ENCODE data around the gene GTF2A1.
A peak's percentile ranks its signal among the peaks of the same experiment; 100 is the strongest.
"Not testable (repeated sequence)": the region's sequence is repeated elsewhere in the genome, so short reads cannot be mapped to it uniquely, and the experiment has no call there.

GTF2A1 gene

DNA sequence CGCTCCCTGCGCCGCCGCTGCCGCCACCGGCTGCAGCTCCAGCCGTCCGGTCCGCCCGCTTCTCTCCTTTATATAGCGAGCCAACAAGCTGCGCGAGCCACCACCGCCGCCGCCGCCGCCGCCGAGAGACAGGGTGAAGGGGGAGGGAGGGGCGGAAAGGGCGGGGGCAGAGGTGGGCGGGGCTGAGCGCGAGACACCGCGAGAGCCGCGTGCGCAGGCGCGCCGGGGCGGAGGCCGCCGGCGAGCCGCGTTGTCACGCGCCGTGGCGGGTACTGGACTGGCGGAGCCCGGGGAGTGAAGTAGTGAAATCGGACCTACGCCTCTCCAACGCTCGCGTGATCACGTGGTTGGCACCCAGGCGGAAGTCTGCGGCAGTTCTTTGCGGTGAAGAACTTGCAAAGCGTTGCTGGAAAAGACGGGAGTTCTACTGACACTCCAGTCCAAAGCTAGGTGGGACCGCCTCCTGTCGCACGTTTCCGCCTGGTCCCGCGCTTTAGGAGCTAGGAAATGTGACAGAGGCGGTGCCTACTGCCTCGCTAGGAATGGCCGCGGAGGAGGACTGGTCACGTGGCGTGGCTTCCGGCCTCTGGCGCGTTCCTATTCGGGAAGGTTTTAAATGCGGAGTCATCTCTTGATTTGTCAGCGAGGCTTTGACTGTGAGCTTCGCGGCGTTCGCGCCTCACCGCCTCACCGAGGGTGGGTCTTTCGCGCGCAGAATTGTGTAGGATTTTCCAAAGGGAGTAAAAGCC lies at the start of gene GTF2A1:
TSS of gene GTF2A1 (minus strand) at position 130 of the 749 bp plus-strand sequence. CDS start 441 bp downstream, outside the sequence.
- DNase-seq: peak; percentile 99

DNA sequence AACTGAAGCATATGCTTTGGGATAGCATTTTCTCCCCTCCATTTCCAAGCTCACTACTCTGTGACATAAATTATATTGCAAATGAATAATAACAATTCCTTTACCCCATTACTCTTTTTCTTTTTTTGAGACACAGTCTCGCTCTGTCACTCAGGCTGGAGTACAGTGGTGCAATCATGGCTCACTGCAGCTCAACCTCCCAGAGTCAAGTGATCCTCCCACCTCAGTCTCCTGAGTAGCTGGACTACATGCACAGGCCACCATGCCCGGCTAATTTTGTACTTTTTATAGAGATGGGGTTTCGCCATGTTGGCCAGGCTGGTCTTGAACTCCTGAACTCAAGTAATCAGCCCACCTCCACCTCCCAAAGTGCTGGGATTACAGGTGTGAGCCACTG lies 49.2 kb upstream of the GTF2A1 start:
- DNase-seq: no peak

DNA sequence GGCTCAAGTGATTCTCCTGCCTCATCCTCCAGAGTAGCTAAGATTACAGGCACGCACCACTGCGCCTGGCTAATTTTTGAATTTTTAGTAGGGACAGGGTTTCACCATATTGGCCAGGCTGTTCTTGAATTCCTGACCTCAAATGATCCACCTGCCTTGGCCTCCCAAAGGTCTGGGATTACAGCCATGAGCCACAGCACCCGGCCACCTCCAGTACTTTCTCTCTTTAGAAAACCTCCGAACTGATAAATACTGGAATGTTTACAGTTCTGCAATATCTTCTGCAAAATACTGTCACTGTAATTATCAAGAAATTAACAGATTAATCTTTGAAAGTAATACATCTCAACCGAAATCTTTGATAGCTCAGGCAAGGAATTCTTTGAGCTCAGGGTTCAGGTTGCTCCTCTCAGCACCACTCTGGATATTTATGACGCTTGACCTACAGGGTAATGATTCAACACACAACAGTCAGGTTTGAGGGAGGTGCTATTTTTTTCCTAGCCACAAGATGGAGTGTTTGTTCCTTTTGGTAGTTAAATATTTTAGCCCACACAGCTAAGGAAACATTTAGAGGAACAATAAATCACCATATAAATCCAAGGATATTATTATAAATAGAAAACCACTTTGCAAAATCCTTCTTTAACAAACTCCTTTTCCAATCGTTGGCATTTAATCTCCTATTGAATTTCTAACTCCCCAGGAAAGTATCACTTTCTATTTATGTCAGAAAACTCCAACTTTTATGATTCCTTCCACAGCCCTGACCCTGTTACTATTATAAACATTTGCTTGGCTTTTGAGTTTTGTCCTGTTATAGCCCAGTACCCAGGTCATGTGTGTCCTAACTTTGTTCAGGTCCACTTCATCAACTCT lies 48.6 kb upstream of the GTF2A1 start:
- DNase-seq: peak; percentile 80

DNA sequence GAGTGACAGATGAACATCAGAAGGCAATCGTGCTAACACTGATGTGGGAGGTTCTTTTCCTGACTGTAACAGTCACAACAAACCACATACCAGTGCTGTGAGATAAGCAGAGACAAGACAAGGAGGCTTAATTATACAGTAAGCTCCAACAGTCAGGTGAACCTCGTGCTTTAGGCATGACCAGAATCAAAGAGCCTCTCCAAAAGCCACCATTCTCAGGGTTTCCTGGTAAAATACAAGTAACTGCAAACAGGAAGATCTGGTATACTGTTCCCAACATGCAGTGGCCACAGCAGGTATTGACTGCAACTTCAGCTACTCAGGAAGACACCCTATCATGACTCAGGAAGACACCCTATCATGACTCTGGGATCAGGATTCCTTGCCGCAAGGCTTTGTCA lies 47.3 kb upstream of the GTF2A1 start:
- DNase-seq: no peak

DNA sequence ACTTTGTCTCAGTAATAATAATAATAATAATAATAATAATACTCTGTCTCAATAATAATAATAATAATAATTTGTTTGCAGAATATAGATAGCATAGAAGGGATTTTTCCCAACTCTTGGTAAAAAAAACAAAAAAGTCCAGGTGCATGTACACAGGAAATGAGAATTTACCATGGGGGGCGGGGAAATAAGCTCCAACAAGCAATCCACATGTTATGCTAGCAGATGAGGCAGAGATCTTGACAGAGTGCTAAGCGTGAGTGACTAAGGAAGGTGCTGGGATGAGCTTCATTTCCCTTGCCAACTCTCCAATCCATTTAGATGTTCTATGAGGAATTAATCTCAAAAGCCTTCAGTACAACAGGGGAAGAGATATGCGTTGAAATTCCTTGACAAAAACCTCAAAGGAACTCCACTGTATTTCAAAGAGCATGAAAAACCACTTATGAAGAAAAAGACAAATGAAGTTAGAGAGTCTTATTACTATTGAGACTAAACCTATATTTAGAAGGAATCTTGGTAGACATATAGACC lies 44.9 kb upstream of the GTF2A1 start:
- DNase-seq: no peak

DNA sequence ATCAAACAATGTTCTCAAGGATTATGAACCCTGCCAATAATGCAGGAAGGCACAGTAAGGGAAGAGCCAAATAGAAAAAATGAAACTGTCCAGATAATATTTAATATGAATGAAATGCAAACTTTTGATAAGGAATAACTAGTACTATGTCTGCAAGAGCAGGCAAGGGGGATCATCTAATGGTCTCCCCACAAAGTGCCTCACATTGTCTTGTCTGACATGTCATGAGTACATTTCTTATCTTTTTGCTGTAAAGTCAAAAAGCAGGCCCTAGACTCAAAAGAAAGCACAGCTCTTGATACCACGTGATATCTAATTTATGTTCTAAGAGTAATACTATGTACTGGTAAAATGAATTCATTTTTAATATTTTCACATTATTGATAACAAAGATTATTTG lies 43.9 kb upstream of the GTF2A1 start:
- DNase-seq: no peak

DNA sequence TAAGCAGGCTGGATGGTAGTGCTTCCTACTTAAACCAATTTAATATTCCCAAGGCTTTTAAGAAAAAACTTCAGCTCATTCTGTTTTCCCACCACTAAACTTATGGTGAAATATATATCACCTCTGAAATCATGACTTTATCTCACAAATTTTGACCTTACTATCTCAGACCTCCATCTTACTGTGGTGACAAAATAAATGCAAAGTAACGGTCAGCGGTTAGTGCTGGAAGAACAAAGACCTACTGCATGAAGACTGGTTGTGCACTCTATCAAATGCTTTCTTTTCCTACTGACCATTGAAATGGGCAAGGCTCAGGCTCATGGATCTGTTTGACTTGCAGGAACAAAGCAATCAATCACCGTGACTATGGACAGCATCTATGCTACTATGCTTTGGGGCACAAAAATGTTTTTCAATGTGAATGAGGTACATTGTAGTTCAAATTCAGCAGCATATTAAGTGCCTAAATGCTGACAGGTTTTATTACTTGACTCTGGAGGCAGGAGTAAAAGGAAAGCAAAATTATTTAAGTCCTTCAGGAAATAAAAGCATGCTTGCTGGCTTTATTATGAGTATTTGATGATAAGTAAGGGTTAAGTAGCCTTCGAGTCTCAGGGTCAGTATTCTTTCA lies 43.1 kb upstream of the GTF2A1 start:
- DNase-seq: no peak

DNA sequence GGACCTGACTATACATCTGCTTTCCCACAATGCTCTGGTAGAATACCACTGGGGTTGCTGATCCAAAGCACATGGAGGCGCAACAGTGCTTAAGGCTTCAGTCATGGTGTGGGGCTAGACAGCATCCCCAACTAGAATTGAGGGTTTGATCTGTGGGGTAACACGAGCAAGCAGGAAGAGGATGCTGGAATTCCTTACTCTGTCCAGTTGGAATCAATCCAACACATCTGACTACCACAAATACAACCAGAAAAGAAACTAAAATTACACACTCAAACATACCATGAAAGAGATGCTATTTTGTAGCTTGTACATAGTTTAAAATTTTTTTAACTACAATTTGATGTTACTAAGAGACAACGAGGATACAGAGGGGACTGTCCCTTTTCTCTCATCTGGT lies 40.4 kb upstream of the GTF2A1 start:
- no peak for DNase-seq

DNA sequence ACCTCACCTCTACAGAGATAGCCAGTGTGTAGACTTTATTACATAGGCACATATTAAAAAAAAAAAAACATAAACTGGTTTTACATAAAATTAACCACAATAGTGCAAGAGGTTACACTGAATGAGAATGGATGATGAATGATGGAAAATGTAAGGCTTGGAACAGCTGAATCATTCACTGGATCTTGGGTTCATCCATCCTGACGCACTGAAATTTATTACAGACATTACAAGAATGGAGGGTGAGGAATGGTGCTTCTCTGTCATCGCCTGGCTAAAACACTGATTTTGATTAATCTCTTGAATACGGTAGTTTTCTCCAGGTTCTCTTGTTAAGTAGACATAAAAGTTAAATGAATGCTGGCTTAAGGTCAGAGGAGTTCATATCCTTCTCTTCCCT lies 40.0 kb upstream of the GTF2A1 start:
- DNase-seq: no peak

DNA sequence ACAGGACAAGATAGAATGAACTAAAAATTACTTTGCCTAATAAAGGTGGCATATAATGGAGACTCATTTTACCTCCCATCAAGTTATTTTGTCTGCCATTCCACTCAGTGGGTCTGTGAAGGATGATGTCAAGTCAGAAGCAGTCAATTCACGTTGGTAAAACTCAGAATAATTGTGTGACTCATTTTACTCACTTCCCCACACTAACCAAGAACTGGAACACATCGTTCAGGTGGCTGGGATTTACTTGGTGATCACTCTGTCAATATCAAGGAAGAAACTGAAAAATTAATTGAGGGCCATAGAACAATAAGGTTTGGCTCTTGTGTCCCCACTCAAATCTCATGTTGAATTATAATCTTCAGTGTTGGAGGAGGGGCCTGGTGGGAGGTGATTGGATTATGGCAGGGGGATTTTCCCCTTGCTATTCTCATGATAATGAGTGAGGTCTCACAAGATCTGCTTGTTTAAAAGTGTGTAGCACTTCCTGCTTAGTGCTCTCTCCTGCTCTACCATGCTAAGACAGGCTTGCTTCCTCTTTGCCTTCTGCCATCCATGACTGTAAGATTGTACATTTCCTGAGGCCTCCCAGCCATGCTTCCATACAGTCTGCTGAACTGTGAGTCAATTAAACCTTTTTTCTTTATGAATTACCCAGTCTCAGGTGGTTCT lies 35.7 kb upstream of the GTF2A1 start:
- DNase-seq: no peak

DNA sequence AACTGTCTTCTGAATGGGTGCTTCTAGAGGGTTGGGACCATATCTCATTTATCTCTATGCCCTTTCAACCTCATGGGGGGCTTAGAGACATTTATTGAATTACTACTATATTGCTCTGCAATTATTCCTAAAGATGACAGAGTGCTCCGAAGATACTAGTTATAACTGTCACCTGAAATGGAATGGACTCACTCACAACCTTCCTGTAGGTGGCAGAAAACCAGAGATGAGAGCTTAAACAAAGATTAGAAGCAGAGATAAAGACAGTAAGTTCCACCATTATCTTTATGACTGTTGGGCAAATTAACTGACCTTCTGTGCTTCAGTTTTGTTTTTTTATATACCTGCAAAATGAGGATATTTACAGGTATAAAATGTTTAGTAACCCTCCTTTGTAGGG lies 31.5 kb upstream of the GTF2A1 start:
- DNase-seq: no peak

DNA sequence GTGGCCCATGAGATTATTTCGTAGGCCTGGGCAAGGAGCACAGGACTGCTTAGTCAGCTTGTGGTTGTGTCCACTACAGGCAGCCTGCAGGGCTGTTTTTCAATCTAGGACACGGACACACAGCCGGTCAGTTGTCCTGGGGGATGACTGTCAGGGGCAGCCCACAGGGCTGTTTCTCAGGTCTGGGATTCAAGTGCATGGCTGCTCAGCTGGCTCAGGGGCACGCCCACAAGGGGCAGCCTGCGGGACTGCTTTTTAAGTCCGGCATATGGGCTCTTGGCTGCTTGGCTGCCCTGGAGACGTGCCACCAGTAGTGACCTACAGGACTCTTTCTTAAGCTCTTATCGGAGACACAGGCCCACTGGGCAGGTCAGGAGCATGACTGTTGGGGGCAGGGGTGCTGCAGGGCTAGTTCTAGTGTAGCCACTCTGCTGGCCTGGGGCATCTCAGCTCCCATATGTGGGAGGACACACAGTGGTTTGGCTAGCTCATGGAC lies 26.6 kb upstream of the GTF2A1 start:
- DNase-seq: no peak

DNA sequence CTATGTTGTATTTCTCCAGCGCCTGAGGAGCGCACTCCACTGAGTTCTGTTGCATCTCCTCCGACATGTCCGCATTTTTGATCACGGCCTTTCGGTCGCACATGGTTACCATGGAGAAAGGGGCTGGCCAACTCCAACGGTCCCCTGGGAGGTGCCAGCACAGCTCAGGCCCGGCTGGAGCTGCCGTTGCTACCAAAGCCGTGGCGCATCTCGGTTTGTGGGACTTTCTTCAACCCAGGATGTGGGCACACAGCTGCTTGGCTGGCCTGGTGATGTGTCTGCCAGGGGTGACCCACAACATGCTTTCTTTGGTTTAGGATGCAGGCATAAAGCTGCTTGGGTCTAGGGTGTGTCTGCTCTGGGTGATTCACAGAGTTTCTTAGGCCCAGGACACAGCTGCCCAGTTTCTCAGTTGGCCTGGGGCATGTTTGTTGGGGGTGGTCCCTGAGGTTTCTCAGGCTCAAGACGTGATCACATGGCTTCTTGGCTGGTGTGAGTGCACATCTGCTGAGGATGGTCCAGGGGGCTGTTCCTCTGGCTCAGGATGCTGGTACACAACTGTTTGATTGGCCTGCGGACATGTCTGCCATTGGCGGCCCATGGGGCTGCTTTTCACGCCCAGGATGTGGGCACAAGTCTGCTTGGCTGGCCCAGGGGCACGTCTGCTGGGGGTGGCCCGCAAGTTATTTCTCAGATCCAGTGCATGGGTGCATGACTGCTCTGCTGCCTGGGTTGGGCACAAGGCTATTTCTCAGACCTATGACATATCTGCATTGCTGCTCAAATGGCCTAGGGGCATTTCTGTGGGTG lies 25.9 kb upstream of the GTF2A1 start:
- no peak for DNase-seq

DNA sequence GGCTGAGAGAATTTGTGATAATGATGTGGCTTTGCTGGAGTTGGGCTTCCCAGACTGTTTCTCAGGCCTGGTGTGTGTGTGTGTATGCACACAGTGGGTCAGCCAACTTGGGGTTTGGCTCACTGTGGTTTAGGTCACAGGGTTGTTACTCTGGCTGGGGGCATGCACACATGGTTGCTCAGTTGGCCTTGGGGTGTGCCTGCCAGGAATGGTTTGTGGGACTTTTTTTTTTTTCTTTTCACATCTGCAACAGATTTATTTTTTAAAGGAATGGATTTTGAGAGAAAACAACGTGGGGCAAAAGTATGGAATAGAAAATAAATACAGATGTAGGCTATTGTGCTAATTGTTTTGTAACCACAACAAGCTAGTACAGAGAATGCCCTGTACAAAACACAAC lies 25.0 kb upstream of the GTF2A1 start:
- DNase-seq: no peak

DNA sequence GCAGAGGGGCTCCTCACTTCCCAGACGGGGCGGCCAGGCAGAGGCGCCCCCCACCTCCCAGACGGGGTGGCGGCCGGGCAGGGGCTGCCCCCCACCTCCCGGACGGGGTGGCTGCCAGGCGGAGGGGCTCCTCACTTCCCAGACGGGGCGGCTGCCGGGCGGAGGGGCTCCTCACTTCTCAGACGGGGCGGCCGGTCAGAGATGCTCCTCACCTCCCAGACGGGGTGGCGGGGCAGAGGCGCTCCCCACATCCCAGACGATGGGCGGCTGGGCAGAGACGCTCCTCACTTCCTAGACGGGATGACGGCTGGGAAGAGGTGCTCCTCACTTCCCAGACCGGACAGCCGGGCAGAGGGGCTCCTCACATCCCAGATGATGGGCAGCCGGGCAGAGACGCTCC lies 23.7 kb upstream of the GTF2A1 start:
- not testable (repeated sequence) for DNase-seq

DNA sequence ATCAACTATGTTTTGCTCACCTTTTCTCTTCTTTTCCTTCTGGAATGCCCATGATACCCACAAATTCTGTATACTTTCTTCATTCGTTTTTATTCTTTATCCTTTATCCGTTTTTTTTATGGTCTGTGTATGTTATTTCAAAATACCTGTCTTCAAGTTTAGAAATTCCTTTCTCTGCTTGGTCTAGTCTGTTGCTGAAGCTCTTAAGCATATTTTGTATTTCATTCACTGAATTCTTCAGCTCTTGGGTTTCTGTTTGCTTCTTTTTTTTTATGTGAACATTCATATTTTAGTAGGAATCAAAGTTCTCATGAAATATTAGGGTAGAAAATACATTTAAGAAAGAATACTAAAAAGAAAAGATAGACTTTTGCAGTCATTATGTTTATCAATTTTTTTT lies 22.7 kb upstream of the GTF2A1 start:
- DNase-seq: no peak

DNA sequence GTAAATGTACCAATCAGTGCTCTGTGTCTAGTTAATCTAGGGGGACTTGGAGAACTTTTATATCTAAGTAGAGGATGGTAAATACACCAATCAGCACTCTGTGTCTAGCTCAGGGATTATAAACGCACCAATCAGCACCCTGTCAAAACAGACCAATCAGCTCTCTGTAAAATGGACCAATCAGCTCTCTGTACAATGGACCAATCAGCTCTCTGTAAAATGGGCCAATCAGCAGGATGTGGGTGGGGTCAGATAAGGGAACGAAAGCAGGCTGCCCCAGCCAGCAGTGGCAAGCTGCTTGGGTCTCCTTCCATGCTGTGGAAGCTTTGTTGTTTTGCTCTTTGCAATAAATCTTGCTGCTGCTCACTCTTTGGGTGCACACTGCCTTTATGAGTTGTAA lies 16.1 kb upstream of the GTF2A1 start:
- not testable (repeated sequence) for DNase-seq

DNA sequence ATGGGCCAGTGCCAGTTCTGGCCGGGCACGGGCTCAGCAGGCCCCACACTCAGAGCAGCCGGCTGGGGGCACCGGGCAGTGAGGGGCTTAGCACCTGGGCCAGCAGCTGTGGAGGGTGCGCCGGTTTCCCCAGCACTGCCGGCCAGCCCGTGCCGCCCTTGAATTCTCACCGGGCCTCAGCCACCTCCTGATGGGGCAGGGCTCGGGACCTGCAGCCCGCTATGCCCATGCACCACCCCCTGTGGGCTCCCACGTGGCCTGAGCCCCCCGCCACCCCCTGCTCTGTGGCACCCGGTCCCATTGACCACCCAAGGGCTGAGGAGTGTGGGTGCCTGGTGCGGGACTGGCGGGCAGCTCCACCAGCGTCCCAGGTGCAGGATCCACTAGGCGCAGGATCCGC lies 15.4 kb upstream of the GTF2A1 start:
- no peak for DNase-seq

DNA sequence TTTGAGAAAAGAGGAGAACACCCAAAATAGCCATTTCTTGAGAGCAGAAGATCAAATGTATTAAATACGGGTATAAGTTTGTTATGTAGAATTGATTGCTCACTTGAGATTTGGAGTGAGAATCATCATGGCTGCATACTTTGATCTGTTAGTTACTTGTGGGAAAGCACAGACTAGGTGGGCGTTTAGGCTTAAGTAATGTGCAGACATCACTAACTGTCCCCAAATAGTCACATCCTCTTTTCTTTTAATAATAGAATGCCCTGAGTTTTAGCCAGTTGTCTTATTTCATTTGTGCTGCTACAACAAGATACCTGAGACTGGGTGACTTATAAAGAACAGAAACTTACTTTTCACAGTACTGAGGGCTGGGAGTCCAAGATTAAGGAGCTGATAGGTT lies 14.3 kb upstream of the GTF2A1 start:
- no peak for DNase-seq

DNA sequence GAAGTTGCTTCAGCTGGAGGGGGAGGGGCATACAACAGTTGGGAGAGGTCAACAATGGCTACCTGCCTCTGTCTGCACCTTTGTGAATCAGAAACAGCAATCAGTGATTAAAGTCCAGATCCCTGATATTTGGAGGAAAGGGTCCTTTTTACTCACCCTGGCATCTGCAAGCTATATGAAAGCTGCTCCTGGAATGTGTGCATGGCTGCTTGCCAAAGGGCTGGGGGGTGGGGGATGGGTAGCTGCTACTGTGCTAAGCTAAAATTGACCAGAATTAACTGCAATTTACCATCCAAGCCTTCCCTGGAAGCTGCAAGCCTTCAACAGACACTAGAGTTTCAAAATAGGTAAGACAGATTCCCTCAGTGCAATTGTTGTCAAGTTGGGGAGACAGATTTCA lies 13.5 kb upstream of the GTF2A1 start:
- no peak for DNase-seq

DNA sequence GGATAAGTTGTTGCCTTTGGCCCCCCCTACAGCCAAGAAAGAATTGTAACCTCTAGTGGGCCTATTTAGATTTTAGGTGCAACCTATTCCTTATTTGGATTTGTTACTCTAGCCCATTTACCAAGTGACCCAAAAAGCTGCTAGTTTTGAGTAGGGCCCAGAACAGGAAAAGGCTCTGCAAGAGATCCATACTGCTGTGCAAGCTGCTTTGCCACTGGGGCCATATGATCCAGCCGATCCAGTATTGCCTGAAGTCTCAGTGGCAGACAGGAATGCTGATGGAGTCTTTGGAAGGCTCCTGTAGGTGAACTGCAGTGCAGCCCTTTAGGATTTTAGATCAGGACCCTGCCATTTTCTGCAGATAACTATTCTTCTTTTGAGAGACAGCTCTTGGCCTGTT lies 12.9 kb upstream of the GTF2A1 start:
- DNase-seq: no peak

DNA sequence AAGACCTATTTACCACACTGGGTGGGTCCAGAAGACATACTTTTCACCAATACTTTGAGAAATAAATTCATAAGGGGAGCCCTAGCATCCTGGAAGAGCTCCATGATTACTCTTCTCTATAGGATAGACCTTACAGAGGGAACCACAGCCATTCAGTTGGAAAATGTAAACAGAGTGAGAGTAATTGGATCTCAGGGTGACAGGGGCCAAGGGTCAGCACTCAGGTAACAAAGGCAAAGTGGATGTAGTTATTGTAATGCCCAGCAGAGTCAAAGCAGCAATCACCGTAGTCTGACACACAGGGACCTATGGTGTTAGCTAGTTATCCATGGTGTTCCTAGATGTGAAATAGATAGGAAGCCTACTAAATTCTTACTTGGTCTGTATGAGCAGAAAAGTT lies 10.8 kb upstream of the GTF2A1 start:
- peak; percentile 19 for DNase-seq
